ENCODE results near the gene ZNF586.
"Not testable (repeated sequence)": the region's sequence is repeated elsewhere in the genome, so short reads cannot be mapped to it uniquely, and the experiment has no call there.

Gene ZNF586

GRCh38 chr19:57776764-57777296 lies 7.4 kb downstream of the ZNF586 start:
- Mint-ChIP-seq H3K27ac (no peak overlapping the region), H3K4me1 (peaks cover 25% of the 10 kb centered on the region), H3K9me3 (peaks cover 75% of the 10 kb centered on the region), H3K27me3 (no peaks in the 10 kb centered on the region), H3K4me3 (no peak overlapping the region), H3K36me3 (peaks cover 90% of the 10 kb centered on the region)
- CTCF ChIA-PET, result no interaction called here
- no peak for DNase-seq

DNA sequence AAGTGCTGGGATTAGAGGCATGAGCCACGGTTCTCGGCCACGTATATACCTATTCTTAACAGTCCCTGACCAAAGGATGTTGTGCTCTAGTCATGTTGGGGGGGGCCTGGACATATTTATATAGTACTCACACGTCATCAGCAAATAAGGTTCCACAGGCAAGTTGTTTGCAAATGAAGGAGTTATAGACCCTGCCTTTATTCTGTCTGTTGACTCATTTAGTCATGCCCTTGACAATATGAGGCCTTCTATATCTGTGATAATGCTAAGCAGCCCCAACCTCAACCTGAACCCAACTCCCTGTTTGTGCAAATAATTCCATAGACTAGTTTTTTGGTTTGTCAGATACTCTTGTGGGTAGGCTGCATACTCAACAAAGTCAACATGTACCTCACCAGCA lies 8.9 kb downstream of the ZNF586 start:
- peaks cover 12% of the 10 kb centered on the region for H3K4me1 Mint-ChIP-seq
- H3K9me3 Mint-ChIP-seq, result peaks cover 69% of the 10 kb centered on the region
- CTCF ChIA-PET, result no interaction called here
- no peaks in the 10 kb centered on the region for H3K27me3 Mint-ChIP-seq
- DNase-seq, result no peak
- peaks cover 82% of the 10 kb centered on the region for H3K36me3 Mint-ChIP-seq
- H3K4me3 Mint-ChIP-seq, result no peak overlapping the region
- H3K27ac Mint-ChIP-seq, result no peak overlapping the region

DNA sequence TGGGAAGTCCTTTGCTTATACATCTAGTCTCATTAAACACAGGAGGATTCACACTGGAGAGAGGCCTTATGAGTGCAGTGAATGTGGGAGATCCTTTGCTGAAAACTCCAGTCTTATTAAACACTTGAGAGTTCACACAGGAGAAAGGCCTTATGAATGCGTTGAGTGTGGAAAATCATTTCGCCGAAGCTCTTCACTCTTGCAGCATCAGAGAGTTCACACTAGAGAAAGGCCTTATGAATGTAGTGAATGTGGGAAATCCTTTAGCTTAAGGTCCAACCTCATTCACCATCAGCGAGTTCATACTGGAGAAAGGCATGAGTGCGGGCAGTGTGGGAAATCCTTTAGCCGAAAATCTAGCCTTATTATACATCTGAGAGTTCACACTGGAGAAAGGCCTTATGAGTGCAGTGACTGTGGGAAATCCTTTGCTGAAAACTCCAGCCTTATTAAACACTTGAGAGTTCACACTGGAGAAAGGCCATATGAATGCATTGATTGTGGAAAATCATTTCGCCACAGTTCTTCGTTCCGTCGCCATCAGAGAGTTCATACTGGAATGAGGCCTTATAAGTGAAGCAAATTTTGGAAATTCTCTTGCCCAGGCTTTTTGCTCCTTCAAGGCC lies 9.9 kb downstream of the ZNF586 start:
- H3K4me3 Mint-ChIP-seq, result no peak overlapping the region
- no peaks in the 10 kb centered on the region for H3K27me3 Mint-ChIP-seq
- CTCF ChIA-PET, result no interaction called here
- no peak for DNase-seq
- H3K4me1 Mint-ChIP-seq, result peaks cover 7% of the 10 kb centered on the region
- no peak overlapping the region for H3K27ac Mint-ChIP-seq
- peaks cover 80% of the 10 kb centered on the region for H3K36me3 Mint-ChIP-seq
- H3K9me3 Mint-ChIP-seq, result peaks cover 63% of the 10 kb centered on the region

- CTCF ChIA-PET, result no interaction called here
- Mint-ChIP-seq H3K36me3 (peaks cover 64% of the 10 kb centered on the region), H3K27me3 (no peaks in the 10 kb centered on the region), H3K27ac (no peak overlapping the region), H3K4me1 (no peaks in the 10 kb centered on the region), H3K4me3 (no peak overlapping the region), H3K9me3 (peaks cover 60% of the 10 kb centered on the region)
- no peak for DNase-seq
Measured at GRCh38 chr19:57786286-57786685, 16.8 kb downstream of the ZNF586 start.

GRCh38 chr19:57786906-57787305 lies 17.4 kb downstream of the ZNF586 start:
- Mint-ChIP-seq H3K36me3 (peaks cover 66% of the 10 kb centered on the region), H3K9me3 (peaks cover 56% of the 10 kb centered on the region)

DNA sequence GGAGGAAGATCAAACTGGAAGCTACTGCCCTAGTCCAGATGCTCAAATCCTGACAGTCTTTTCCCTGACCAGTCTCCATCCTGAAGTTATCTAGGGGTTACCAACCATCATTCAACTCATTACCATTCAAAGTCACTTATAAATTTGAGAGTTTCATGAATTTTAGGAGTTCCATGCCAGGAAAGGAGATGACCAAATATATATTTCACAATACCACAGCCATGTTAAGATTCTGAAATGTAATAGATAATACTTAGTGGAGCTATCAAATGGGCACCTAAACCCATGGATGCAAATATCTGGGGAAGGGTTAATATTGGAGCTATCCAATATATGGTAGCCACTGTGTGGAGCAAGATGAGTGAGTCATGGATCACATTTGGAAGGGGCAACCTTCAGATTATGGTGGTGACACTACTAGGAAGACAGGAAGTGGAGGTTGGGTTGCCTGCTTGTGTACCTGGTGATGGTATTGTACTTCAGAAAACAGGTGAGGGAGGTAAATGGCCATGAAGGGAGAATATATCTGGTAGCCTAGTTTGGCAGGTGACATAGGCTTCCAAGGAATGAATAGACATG lies 18.7 kb downstream of the ZNF586 start:
- H3K27me3 Mint-ChIP-seq, result no peaks in the 10 kb centered on the region
- peaks cover 56% of the 10 kb centered on the region for H3K9me3 Mint-ChIP-seq
- peak overlapping the region; percentile 43 for H3K27ac Mint-ChIP-seq
- CTCF ChIA-PET, result no interaction called here
- no peaks in the 10 kb centered on the region for H3K4me1 Mint-ChIP-seq
- peaks cover 66% of the 10 kb centered on the region for H3K36me3 Mint-ChIP-seq
- no peak overlapping the region for H3K4me3 Mint-ChIP-seq
- DNase-seq, result no peak

More at GRCh38 chr19:57786906-57787305, 17.4 kb downstream of the ZNF586 start:
- DNase-seq, result no peak
- Mint-ChIP-seq H3K4me3 (no peak overlapping the region), H3K27ac (no peak overlapping the region), H3K27me3 (no peaks in the 10 kb centered on the region), H3K4me1 (no peaks in the 10 kb centered on the region)
- CTCF ChIA-PET, result no interaction called here

GRCh38 chr19:57789288-57789687 lies 19.8 kb downstream of the ZNF586 start:
- no peak overlapping the region for H3K27ac Mint-ChIP-seq
- no peaks in the 10 kb centered on the region for H3K27me3 Mint-ChIP-seq
- H3K9me3 Mint-ChIP-seq, result peaks cover 59% of the 10 kb centered on the region
- CTCF ChIA-PET, result no interaction called here
- H3K36me3 Mint-ChIP-seq, result peaks cover 67% of the 10 kb centered on the region
- H3K4me3 Mint-ChIP-seq, result no peak overlapping the region
- no peak for DNase-seq
- no peaks in the 10 kb centered on the region for H3K4me1 Mint-ChIP-seq

DNA sequence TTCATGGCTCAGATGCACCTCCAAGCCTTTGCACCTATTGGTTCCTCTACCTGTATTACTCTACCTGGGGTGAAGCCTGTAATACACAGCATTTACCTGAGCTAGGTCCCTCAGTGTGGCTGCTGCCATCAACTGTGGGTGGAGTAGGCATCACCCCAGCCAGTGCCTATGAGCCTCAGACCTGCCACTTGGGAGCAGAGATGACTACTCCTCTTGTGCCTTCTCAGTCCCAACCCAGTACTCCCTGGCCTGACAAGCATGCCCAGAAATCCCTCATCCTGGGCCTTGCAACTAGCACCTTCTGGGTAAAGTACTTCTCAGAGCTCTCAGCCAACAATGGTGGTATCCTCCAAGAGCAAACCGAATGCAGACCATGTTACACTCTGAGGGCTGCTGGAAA lies 27.1 kb downstream of the ZNF586 start:
- Mint-ChIP-seq H3K9me3 (peaks cover 13% of the 10 kb centered on the region), H3K36me3 (peaks cover 49% of the 10 kb centered on the region)
- H3K4me3 Mint-ChIP-seq, H3K27ac Mint-ChIP-seq, DNase-seq, H3K4me1 Mint-ChIP-seq, H3K27me3 Mint-ChIP-seq, CTCF ChIA-PET: not testable (repeated sequence)

GRCh38 chr19:57800696-57801095 lies 31.2 kb downstream of the ZNF586 start:
- Mint-ChIP-seq H3K27me3 (no peaks in the 10 kb centered on the region), H3K4me3 (no peak overlapping the region), H3K4me1 (peaks cover 21% of the 10 kb centered on the region), H3K9me3 (peaks cover under 1% of the 10 kb centered on the region), H3K36me3 (peaks cover 49% of the 10 kb centered on the region), H3K27ac (no peak overlapping the region)
- no peak for DNase-seq
- CTCF ChIA-PET, result no interaction called here

DNA sequence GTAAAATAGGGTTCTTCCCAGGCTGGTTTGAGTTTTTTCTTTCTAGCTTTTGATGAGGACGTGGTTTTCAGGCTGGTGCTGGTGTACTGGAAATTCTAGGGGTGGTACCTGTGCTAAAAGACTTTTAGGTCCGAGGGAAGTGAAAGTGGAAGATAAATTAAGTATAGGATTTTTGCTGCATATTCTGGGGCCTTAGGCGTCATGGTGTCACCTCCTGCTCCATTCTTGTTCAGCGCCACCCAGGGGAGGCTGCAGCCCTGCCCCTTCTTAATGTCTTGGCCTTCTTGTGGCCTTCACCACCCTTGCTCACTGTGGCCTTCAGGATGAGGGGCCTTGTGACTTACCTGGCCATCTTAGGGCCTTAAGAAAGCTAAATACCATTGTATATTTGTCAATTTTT lies 32.8 kb downstream of the ZNF586 start:
- CTCF ChIA-PET, result interaction anchor here (0.7 kb wide), 1 partner anchor 27 kb away, joined by 7 read pairs; no protein-coding TSS in a partner anchor
- Mint-ChIP-seq H3K27me3 (no peaks in the 10 kb centered on the region), H3K4me3 (no peak overlapping the region), H3K4me1 (peaks cover 21% of the 10 kb centered on the region), H3K27ac (no peak overlapping the region), H3K9me3 (no peaks in the 10 kb centered on the region), H3K36me3 (peaks cover 49% of the 10 kb centered on the region)
- no peak for DNase-seq

DNA sequence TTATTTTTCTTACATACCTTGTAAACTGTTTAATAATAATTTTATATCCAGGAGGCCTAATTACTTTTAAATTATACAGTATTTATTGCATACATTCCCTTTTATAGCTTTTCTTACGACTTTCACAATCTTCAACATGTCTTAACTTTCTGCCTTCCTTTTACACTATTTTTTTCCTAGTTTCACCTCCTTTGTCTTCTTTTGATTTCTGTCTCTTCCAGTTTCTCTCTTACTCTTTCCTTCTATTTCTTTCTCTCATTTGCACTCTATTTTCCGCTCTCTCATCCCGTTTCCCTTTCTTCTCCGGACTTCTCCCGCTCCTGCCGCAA lies 33.8 kb downstream of the ZNF586 start:
- H3K27me3 Mint-ChIP-seq, result no peaks in the 10 kb centered on the region
- H3K9me3 Mint-ChIP-seq, result no peaks in the 10 kb centered on the region

GRCh38 chr19:57803594-57804325 lies 34.3 kb downstream of the ZNF586 start:
- DNase-seq, result peak; percentile 28
- H3K4me1 Mint-ChIP-seq, result peaks cover 21% of the 10 kb centered on the region
- H3K27ac Mint-ChIP-seq, result peak overlapping the region; percentile 76
- no peaks in the 10 kb centered on the region for H3K9me3 Mint-ChIP-seq
- H3K27me3 Mint-ChIP-seq, result no peaks in the 10 kb centered on the region
- CTCF ChIA-PET, result no interaction called here
- peak overlapping the region; percentile 17 for H3K4me3 Mint-ChIP-seq
- H3K36me3 Mint-ChIP-seq, result peaks cover 59% of the 10 kb centered on the region

More for the DNA sequence above, 33.8 kb downstream of the ZNF586 start:
- peaks cover 54% of the 10 kb centered on the region for H3K36me3 Mint-ChIP-seq
- peak overlapping the region; percentile 76 for H3K27ac Mint-ChIP-seq
- no peak for DNase-seq
- peaks cover 21% of the 10 kb centered on the region for H3K4me1 Mint-ChIP-seq
- CTCF ChIA-PET, result no interaction called here
- H3K4me3 Mint-ChIP-seq, result peak overlapping the region; percentile 17

DNA sequence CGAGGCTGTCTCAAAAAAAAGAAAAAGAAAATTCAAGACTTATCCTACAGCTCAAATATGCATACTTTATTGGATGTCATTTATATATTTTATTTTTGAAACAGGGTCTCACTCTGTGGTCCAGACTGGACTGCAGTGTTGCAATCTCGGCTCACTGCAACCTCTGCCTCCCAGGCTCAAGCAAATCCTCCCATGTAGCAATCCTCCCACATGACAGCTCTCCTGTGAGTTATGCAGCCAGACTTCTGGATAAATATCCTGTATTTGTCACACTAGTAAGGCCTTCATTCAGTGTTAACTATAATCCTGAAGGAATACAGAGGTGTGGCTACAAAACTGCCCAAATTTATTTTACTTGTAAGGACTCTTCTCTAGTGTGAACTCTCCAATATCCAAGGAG lies 38.1 kb downstream of the ZNF586 start:
- DNase-seq, result no peak
- H3K36me3 Mint-ChIP-seq, result peaks cover 71% of the 10 kb centered on the region
- CTCF ChIA-PET, result no interaction called here
- no peak overlapping the region for H3K4me3 Mint-ChIP-seq
- H3K27ac Mint-ChIP-seq, result no peak overlapping the region
- no peaks in the 10 kb centered on the region for H3K27me3 Mint-ChIP-seq
- H3K9me3 Mint-ChIP-seq, result no peaks in the 10 kb centered on the region
- peaks cover 29% of the 10 kb centered on the region for H3K4me1 Mint-ChIP-seq

DNA sequence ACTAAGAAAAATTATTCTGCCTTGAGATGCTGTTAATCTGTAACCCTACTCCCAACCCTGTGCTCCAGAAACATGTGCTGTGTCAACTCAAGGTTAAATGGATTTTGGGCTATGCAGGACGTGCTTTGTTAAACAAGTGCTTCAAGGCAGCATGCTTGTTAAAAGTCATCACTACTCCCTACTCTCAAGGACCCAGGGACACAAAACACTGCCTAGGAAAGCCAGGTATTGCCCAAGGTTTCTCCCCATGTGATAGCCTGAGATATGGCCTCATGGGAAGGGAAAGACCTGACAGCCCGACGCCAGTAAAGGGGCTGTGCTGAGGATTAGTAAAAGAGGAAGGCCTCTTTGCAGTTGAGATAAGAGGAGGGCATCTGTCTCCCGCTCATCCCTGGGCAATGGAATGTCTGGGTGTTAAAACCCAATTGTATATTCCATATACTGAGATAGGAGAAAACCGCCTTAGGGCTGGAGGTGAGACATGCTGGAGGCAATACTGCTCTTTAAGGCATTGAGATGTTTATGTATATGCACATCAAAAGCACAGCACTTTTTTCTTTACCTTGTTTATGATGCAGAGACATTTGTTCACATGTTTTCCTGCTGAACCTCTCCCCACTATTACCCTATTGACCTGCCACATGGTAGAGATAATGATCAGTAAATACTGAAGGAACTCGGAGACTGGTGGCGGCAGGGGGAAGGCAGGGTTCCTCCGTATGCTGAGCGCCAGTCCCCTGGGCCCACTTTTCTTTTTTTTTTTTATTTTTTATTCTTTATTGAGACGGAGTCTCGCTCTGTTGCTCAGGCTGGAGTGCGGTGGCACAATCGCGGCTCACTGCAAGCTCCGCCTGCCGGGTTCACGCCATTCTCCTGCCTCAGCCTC lies 41.2 kb downstream of the ZNF586 start:
- DNase-seq, H3K9me3 Mint-ChIP-seq, H3K4me3 Mint-ChIP-seq, H3K27me3 Mint-ChIP-seq, CTCF ChIA-PET: not testable (repeated sequence)
- Mint-ChIP-seq H3K36me3 (peaks cover 57% of the 10 kb centered on the region), H3K4me1 (peaks cover 39% of the 10 kb centered on the region), H3K27ac (peak overlapping the region; percentile 17)

Measured in activated naive CD4-positive, alpha-beta T cell treated with anti-CD3 and anti-CD28 coated beads, Interleukin-2, amount 10 ng/mL, durations not matched to agents 7 days and 5 days (primary cell).